ENCODE measurements around the gene OTOP3. TPM values are rescaled to one million over a fixed set of nuclear protein-coding genes. Genes with fewer than 3 reads are reported as not detected.

OTOP3 gene
- total RNA-seq, 1 donor from 2014 or later: not detected

DNA sequence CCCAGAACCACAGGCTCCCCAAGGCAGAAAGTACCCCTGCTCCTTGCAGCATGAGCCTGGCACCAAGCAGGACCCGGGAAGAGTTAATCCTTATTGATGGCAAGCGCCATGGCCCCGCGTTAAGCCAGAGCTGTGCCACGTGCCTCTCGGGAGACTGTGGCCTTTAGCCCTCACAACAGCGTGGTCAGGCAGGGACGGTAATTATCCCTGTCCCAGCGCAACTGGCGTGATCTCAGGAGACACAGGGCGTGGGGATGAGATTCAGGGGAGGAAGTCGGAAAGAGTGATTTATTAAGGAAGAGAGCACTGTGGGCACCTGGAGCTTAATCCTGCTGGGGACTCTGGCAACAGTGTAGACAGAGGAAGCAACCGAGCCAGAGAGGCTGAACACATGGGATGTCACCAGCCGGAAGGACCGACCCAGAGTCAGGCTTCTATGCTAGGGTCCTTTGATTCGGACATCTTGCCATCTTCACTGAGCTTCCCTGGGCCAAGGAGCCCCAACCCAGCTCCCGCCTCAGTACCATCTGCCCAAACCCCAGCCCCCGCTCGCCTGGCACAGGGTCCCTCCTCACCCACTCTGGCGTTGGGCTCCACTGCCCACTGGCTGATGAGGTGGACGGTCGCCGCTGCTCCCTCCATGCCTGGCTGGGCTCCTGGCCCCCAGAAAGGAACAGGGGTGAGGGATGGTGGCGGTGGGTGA lies 16.9 kb downstream of the OTOP3 start:
- Mint-ChIP-seq H3K27me3 (ENCODE audit: low read depth) (peaks cover 9% of the 10 kb centered on the region), H3K27ac (ENCODE audit: unreplicated experiment) (no peak overlapping the region), H3K9me3 (no peaks in the 10 kb centered on the region), H3K36me3 (ENCODE audit: low read depth) (no peaks in the 10 kb centered on the region), H3K4me3 (no peak overlapping the region), H3K4me1 (no peaks in the 10 kb centered on the region)
- DNase-seq (ENCODE audit: low read depth, low spot score): no peak
- TF ChIP-seq, protein P1, sequence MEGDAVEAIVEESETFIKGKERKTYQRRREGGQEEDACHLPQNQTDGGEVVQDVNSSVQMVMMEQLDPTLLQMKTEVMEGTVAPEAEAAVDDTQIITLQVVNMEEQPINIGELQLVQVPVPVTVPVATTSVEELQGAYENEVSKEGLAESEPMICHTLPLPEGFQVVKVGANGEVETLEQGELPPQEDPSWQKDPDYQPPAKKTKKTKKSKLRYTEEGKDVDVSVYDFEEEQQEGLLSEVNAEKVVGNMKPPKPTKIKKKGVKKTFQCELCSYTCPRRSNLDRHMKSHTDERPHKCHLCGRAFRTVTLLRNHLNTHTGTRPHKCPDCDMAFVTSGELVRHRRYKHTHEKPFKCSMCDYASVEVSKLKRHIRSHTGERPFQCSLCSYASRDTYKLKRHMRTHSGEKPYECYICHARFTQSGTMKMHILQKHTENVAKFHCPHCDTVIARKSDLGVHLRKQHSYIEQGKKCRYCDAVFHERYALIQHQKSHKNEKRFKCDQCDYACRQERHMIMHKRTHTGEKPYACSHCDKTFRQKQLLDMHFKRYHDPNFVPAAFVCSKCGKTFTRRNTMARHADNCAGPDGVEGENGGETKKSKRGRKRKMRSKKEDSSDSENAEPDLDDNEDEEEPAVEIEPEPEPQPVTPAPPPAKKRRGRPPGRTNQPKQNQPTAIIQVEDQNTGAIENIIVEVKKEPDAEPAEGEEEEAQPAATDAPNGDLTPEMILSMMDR (conservative IDR thresholded peaks at IDR 0.05): no peak

DNA sequence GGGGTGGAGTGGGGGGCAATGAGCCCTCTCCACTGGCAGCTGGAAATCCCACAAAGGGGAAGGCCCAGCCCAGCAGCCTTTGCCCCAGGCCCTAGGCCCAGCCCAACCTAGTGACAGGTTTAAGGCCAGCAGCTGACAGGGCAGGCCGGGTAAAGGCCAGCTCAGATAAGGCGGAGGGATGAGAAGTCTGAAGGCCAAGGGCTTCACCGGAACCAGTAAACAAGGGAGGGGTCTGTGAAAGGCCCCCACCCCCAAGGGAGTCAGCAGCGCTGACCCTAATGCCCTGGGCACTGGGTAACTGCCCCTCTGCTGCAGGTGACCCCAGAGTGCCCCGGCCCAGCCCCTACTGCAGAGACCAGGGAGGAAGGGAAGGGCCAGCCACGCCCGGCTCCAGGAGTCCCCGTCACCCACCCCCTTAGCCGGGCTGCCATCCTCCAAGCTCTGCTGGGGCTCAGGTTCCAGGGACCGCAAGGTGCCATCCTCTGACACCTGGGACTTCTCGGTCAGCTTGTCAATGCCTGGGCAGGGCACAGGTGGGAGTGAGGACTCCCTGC lies 17.5 kb downstream of the OTOP3 start:
- no peak overlapping the region for H3K27ac Mint-ChIP-seq (ENCODE audit: unreplicated experiment)
- H3K9me3 Mint-ChIP-seq: no peaks in the 10 kb centered on the region
- H3K4me3 Mint-ChIP-seq: no peak overlapping the region
- no peak for DNase-seq (ENCODE audit: low read depth, low spot score)
- TF ChIP-seq, protein P1 (conservative IDR thresholded peaks at IDR 0.05): no peak
- peaks cover 8% of the 10 kb centered on the region for H3K27me3 Mint-ChIP-seq (ENCODE audit: low read depth)
- H3K4me1 Mint-ChIP-seq: no peaks in the 10 kb centered on the region
- H3K36me3 Mint-ChIP-seq (ENCODE audit: low read depth): no peaks in the 10 kb centered on the region

DNA sequence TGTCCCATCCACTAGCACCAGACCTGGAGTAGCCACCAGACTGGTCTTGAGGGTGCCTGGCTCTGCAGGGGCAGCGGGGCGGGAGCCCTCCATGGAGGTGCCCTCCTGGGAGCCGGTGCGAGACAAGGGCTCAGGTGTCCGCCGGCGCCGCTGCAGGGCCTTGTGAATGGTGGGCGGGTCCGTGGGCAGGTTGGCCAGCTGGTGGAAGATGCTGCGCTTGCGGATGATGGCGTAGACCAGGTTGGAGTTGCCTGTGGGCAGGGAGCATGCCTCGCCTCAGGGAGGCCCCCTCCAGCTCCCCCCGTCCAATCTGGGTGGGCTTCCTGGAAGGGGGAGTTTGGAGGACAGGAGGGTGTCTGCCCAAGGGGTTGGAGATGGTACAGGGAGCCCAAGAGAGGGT lies 18.4 kb downstream of the OTOP3 start:
- DNase-seq (ENCODE audit: low read depth, low spot score): no peak
- TF ChIP-seq, protein P1 (conservative IDR thresholded peaks at IDR 0.05): no peak
- no peaks in the 10 kb centered on the region for H3K4me1 Mint-ChIP-seq
- H3K4me3 Mint-ChIP-seq: no peak overlapping the region
- no peaks in the 10 kb centered on the region for H3K9me3 Mint-ChIP-seq
- H3K27me3 Mint-ChIP-seq (ENCODE audit: low read depth): peaks cover 9% of the 10 kb centered on the region
- no peaks in the 10 kb centered on the region for H3K36me3 Mint-ChIP-seq (ENCODE audit: low read depth)
- H3K27ac Mint-ChIP-seq (ENCODE audit: unreplicated experiment): no peak overlapping the region

DNA sequence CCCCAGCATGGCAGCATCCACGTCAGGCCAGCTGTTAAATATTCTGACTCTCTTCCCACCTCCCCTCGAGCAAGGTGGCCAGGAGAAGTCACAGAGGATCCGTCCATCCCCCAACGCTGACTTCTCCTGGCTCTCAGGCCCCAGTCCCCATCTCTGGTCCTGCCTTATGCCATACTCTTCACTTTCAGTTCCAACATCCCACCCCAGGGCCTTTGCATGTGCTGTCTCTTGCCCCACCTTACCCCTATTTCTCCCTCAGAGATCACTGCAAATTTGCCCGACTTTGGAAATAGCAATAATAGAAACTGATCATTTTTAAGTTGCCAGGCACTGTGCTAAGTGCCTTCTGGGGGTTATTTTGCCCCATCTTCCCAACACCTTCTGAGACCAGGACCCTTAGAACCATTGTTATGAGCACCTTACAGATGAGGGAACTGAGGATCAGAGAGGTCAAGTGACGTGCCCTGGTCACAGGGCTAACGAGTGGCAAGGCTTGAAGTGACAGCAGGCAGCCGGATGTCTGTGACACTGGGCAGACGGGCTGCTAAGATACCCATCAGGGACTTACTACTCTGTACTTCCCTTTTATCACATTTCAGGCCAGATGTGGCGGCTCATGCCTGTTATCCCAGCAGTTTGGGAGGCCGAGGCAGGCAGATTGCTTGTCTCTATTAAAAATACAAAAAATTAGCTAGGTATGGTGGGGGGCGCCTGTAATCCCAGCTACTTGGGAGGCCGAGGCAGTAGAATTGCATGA lies 19.1 kb downstream of the OTOP3 start:
- no peaks in the 10 kb centered on the region for H3K9me3 Mint-ChIP-seq
- peaks cover 15% of the 10 kb centered on the region for H3K27me3 Mint-ChIP-seq (ENCODE audit: low read depth)
- TF ChIP-seq, protein P1 (conservative IDR thresholded peaks at IDR 0.05): no peak
- no peaks in the 10 kb centered on the region for H3K36me3 Mint-ChIP-seq (ENCODE audit: low read depth)
- no peak overlapping the region for H3K4me3 Mint-ChIP-seq
- no peak for DNase-seq (ENCODE audit: low read depth, low spot score)
- H3K27ac Mint-ChIP-seq (ENCODE audit: unreplicated experiment): no peak overlapping the region
- no peaks in the 10 kb centered on the region for H3K4me1 Mint-ChIP-seq

DNA sequence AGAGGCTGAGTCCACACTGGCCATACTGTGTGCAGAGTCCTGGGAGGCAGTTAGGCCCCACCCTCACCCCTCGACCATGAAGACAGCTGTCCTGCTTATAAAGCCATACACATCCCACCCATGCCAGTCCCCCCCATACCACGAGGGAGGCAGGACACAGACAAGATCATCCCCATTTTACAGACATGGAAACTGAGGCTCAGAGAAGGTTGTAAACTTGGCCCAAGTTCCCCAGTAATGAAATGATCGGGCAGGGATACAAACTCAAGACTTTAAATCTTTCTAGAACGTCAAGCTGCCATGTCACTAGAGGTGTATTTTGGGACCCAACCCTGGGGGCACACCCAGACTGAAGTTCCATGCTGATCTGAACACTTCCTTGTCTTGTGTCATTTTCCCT lies 20.4 kb downstream of the OTOP3 start:
- H3K36me3 Mint-ChIP-seq (ENCODE audit: low read depth): no peaks in the 10 kb centered on the region

More for the DNA sequence above, 20.4 kb downstream of the OTOP3 start:
- DNase-seq (ENCODE audit: low read depth, low spot score): no peak
- Mint-ChIP-seq H3K27me3 (ENCODE audit: low read depth) (peaks cover 15% of the 10 kb centered on the region), H3K27ac (ENCODE audit: unreplicated experiment) (no peak overlapping the region), H3K4me1 (no peaks in the 10 kb centered on the region), H3K4me3 (no peak overlapping the region), H3K9me3 (no peaks in the 10 kb centered on the region)
- TF ChIP-seq, protein P1 (conservative IDR thresholded peaks at IDR 0.05): no peak
